Measurements from ENCODE around the gene SCRG1.

The SCRG1 gene

DNA sequence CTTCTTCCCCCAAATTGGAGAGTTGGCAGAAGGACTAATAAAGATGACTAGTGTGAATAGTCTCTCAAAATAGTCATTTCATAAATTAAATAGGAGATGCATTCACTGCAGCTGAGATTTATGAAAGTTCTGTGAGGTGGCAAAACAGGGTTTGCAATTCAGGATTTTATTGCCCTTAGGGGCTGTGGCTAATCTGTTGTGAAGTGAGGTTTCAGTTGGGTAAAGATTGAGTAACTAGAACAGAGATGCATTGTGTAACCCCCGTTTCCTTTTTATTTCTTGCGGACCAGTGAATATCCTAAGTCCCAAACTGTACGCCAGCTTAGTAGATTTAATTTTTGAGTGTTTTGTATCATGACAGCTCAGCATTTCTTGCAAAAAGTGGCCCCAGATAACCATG is 16.2 kb upstream of the SCRG1 start:
- ChIA-PET CTCF (no interaction called here), POLR2A (ENCODE audit: low non-redundant PET) (no interaction called here)
- TF ChIP-seq, protein P1, sequence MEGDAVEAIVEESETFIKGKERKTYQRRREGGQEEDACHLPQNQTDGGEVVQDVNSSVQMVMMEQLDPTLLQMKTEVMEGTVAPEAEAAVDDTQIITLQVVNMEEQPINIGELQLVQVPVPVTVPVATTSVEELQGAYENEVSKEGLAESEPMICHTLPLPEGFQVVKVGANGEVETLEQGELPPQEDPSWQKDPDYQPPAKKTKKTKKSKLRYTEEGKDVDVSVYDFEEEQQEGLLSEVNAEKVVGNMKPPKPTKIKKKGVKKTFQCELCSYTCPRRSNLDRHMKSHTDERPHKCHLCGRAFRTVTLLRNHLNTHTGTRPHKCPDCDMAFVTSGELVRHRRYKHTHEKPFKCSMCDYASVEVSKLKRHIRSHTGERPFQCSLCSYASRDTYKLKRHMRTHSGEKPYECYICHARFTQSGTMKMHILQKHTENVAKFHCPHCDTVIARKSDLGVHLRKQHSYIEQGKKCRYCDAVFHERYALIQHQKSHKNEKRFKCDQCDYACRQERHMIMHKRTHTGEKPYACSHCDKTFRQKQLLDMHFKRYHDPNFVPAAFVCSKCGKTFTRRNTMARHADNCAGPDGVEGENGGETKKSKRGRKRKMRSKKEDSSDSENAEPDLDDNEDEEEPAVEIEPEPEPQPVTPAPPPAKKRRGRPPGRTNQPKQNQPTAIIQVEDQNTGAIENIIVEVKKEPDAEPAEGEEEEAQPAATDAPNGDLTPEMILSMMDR (conservative IDR thresholded peaks at IDR 0.05; ENCODE audit: low read depth): no peak
- peak; percentile 20 for DNase-seq (ENCODE audit: low spot score)
- H3K27ac ChIP-seq: no peak overlapping the region

DNA sequence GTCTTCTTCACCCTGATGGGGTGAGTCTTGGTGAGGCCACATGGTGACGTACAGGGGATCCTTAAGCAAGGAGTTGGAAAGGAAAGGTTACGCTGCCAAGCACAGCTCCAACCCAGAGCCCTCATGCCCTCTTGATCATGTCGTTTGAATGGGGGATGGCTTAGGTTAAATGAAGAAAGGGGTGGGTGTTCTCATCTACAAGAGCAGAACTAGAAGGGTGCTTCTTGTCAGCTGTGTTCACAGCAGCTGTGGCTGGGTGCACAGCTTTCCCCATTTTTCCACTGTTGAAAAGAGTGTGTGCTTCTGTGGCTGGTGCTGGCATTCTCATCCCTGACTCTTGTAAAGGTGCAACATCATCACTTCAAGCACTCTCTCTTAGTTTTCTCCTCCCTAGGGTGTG is 15.5 kb upstream of the SCRG1 start:
- ChIA-PET POLR2A (ENCODE audit: low non-redundant PET) (no interaction called here), CTCF (no interaction called here)
- no peak overlapping the region for H3K27ac ChIP-seq
- TF ChIP-seq, protein P1 (conservative IDR thresholded peaks at IDR 0.05; ENCODE audit: low read depth): no peak
- DNase-seq (ENCODE audit: low spot score): no peak

DNA sequence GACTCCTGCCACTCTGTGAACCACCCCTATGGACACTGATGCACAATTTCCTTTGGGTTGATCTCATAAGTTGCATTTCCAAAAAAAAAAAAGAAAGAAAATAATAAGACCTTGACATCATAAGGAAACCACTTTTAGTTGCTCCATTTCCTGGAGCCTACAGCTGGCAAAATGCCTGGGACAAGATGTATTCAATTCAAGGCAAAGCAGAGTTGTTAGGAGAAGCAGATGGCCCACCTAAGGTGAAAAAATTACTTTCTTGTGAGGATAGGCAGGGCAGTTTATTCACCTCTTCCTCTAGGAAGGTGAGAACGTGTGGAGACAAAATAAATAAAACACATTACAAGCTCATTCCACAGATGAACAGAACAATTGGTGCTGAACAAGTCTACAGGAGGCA is 14.1 kb upstream of the SCRG1 start:
- H3K27ac ChIP-seq: no peak overlapping the region
- POLR2A ChIA-PET (ENCODE audit: low non-redundant PET): no interaction called here
- no peak for DNase-seq (ENCODE audit: low spot score)
- CTCF ChIA-PET: interaction anchor here (0.7 to 1.1 kb wide), 2 partner anchors 10 to 95 kb away, joined by 4 read pairs; no protein-coding TSS in a partner anchor
- TF ChIP-seq, protein P1 (conservative IDR thresholded peaks at IDR 0.05; ENCODE audit: low read depth): no peak

DNA sequence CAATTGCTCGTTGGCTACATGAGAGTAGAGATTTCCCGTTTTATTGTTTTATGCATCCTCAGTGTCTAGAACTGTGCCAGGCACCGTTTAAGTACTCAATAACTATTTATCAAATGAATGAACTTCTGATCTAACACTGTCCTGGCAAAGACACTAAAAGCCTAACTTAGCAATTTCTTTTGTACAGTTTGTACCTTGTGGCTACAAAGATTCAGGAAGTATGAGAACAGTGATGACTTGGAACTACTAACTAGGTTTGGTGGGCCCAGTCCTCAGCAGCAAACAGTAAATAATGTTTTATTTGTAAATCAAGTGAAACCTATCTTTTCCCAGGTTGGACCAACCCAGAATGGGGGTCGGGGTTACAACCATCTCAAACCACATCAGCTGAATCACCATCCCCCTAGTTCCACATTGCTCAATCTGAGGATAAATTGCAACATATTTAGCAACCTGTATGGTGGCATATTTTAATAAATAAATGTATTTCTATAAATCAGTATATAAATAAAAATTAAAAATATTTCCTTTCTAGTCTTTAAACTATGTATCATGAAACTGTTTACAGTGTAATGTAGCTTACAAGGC is 12.3 kb upstream of the SCRG1 start:
- H3K27ac ChIP-seq: no peak overlapping the region
- TF ChIP-seq, protein P1 (conservative IDR thresholded peaks at IDR 0.05; ENCODE audit: low read depth): no peak
- ChIA-PET CTCF (interaction anchor here (0.9 kb wide), 1 partner anchor 9 kb away, joined by 4 read pairs; no protein-coding TSS in a partner anchor), POLR2A (ENCODE audit: low non-redundant PET) (no interaction called here)
- DNase-seq (ENCODE audit: low spot score): no peak

DNA sequence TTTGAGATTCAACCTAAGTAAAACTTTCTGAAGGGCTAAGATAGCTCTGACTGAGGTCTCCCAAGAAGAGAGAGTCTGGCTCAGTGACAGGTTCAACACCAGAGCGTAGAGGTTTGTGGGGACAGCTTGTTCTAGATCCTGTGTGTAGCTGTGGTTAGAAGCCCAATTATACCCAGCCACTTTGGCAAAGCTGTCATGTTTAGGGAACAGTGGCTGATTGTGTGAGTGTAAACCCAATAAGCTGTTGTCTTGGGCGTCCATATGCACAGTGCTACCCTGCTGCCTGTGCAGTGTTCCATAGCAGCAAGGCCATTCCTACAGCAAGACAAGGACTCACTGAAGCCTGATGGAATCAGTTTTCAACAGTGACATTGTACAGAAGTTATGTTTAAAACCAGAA is 11.2 kb upstream of the SCRG1 start:
- TF ChIP-seq, protein P1 (conservative IDR thresholded peaks at IDR 0.05; ENCODE audit: low read depth): no peak
- ChIA-PET CTCF (interaction anchor here (1.3 kb wide), 1 partner anchor 91 kb away, joined by 5 read pairs; no protein-coding TSS in a partner anchor), POLR2A (ENCODE audit: low non-redundant PET) (no interaction called here)
- no peak overlapping the region for H3K27ac ChIP-seq
- DNase-seq (ENCODE audit: low spot score): no peak

DNA sequence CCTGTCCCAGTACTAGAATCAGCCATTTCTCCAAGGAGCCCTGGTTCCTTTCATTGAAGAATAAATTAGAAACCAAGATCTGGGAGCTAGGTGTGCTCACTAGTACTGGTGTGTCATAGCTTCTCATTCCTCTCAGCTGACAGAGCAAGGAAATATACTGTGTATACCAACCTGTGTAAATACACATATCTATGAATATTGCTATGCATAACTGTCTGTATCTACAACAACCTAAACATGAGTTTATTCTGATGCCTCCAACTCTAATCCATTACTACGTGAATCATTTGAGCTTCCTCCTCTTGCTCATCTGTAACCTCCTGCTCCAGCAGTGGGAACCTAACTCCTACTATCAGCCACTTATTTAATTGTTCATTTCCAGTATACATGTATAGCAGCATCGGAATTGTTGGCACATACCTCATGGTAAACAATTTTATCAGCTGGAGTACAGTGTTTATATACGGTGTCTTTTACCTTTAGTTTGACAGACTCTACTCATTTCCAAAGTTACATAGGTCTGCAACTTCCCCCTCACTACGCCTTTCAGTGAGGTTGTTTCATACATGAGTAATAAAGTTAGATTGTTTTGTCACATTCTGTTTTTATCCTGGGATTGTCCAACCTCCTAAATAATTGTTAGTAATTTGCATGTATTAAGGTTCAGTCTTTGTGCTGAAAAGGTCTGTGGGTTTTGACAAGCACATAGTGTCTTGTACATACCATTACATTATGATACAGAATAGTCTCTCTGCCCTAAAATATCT is 7.1 kb upstream of the SCRG1 start:
- no peak for DNase-seq (ENCODE audit: low spot score)
- ChIA-PET CTCF (interaction anchor here (0.5 to 0.6 kb wide), 3 partner anchors 21 to 1205 kb away, joined by 3 to 4 read pairs (median 3); no protein-coding TSS in a partner anchor), POLR2A (ENCODE audit: low non-redundant PET) (no interaction called here)
- H3K27ac ChIP-seq: no peak overlapping the region
- TF ChIP-seq, protein P1 (conservative IDR thresholded peaks at IDR 0.05; ENCODE audit: low read depth): no peak

Measured in RWPE1 (cell line).